Erythroblast (primary cell): ENCODE data around the gene OR51F1.
"Not testable (repeated sequence)": the region's sequence is repeated elsewhere in the genome, so short reads cannot be mapped to it uniquely, and the experiment has no call there.

Experiments
- DNase-seq, 2 experiments: peaks; one replicate each; lab custom pipeline; 2025; lab: John Stamatoyannopoulos, UW
- GATA1 ChIP-seq: IDR thresholded peaks from 2 replicates; pipeline ENCODE4 v1.6.1; 2011; ENCODE audit warnings: low read depth, mild to moderate bottlenecking, control low read depth, low read length, moderate library complexity
- POLR2A ChIP-seq: IDR thresholded peaks from 2 replicates; pipeline ENCODE4 v1.6.1; 2011; ENCODE audit warnings: mild to moderate bottlenecking, low read length

Gene OR51F1, protein sequence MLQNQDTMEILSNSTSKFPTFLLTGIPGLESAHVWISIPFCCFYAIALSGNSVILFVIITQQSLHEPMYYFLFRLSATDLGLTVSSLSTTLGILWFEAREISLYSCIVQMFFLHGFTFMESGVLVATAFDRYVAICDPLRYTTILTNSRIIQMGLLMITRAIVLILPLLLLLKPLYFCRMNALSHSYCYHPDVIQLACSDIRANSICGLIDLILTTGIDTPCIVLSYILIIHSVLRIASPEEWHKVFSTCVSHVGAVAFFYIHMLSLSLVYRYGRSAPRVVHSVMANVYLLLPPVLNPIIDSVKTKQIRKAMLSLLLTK

DNA sequence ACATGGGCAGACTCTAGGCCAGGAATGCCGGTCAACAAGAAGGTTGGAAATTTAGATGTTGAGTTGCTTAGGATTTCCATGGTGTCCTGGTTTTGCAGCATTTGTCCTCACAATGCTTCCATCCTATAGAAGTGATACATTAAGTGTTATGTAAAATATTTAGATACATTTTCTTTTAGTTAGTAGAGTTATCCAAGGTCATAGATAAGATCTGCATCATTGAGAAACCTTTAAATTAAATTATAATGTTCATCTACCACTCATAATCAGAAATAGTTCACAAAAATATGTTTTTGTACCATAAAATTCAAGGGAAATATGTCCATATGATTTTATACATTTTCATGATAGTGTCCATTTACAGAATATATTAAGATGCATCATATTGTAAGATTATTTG lies at the start of gene OR51F1:
Gene OR51F1 (minus strand): TSS at position 101 of the 400 bp plus-strand sequence. CDS start 0 bp downstream, at position 101.
- no peak for TF ChIP-seq POLR2A
- no peak for TF ChIP-seq GATA1
- DNase-seq: no peak

DNA sequence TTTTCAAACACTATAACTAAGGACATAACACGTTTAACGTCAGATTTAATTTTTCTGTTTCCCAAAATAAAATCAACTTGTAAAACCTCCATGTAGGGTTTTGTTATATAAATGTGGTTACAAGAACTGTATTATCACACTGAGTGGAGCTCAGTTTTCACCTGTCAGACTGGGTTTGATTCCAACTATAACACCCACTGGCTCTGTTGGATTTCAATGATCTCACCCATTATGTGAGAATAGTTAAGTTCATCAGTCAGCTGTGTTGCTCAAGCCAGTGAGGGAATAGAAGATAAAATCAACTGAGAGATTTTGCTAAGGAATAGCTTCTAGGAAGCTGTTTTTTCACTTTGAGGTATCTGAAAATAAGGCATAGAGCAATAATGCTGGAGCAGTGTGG lies 39.5 kb upstream of the OR51F1 start:
- TF ChIP-seq GATA1 (no peak), POLR2A (no peak)
- no peak for DNase-seq

DNA sequence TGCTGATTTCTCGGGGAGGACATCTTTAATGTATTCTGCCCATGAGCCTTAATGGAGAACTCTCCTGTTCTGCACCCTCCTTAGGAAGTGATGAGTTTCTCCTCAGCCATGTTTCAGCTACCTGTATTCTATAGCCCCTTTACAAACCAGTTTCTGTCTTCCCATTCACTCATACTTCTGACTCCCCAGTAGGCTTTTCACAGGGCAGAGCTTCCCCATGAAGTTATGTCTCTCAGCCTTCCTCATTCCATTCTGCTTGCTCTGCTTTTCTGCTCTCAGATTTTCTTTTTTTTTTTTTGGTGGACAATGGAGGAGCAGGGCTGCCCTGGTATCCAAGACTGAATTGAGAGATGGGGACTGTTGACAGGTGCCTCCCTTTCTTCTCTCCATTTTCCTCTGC lies 38.7 kb upstream of the OR51F1 start:
- no peak for TF ChIP-seq POLR2A
- no peak for TF ChIP-seq GATA1
- no peak for DNase-seq

DNA sequence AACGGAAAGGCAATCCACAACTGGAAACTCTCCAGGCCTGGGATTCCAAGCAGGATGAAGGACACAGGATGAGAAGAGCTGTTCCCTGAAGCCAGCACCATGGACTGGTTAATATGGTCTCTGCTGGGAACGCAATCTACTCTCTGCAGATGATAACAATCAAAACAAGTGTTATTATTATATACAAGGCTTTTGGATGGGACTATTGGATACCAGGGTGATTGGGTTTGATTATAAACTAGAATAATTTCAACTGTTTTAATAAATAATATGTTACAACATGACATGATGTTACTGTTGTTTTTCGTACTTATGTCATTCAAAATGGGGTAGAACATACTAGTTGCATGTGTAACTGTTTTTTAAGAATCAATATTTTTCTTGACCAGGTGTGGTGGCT lies 34.5 kb upstream of the OR51F1 start, which contains the start of gene OR52R1:
Gene OR52R1 (minus strand): TSS at position 101 of the 400 bp plus-strand sequence. CDS start 0 bp downstream, at position 101.
- DNase-seq: no peak
- no peak for TF ChIP-seq GATA1
- no peak for TF ChIP-seq POLR2A

DNA sequence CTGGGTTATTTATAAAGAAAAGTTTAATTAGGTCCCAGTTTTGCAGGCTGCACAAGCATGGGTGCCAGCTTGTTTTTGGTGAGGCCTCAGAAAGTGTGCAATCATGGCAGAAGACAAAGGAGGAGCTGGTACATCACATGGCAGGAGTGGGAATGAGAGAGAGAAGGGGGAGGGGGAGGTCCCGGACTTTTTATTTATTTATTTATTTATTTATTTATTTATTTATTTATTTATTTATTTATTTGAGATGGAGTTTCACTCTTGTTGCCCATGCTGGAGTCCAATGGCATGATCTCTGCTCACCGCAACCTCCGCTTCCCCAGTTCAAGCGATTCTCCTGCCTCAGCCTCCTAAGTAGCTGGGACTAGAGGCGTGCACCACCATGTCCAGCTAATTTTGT lies 31.6 kb upstream of the OR51F1 start:
- DNase-seq: not testable (repeated sequence)

DNA sequence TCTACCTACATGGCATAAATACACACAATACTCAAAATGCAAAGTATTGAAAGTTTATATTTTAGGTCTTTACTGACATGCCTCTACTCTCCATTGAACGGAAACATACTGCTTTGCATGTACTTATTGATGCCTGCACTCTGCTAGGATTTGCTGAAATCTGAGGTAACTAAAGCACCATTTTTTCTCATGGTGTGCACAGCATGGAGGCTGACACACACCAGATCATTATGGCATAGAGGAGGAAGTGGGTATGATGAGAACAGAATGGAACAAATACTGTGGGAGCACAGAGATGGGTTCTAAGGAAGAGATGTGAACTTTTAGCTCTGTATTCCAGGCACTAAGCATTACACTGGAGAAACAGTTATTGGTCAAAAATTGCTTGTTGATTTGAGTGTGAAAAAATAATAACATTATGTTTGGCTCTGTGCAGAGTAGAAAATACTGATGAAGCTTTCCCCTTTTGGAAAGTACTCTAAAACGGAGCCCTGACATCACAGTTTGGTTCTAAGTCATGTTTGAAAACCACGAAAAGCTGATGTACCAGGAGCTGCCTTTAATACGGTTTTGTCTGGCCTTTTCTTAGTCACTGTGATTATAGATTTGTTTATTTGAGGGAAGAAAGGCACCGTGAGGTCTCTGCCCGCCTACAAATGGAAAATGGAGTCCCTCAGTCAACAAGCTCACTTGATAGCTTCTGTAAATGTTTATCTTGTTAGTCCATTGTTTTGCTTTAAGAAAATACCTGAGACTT lies 28.9 kb upstream of the OR51F1 start:
- no peak for DNase-seq
- TF ChIP-seq POLR2A: no peak
- no peak for TF ChIP-seq GATA1

DNA sequence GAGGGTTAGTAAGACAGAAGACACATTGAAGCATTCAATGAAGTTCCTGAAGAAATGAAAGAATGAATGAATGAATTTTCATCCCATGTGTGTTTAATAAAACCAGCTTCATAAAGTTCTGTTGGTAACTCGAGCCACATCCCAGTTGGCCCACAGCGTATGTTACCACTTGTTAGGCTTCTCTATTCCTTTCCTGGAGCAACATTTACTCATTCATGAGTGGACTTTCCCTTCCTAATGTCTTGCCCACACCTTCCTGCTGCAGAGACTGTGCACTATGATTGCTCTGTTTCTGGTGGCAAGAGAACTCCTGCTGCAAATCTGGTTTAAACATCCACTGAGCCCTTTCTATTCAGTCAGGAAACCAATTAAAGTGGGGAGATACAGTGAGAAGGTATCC lies 27.5 kb upstream of the OR51F1 start:
- no peak for TF ChIP-seq POLR2A

DNA sequence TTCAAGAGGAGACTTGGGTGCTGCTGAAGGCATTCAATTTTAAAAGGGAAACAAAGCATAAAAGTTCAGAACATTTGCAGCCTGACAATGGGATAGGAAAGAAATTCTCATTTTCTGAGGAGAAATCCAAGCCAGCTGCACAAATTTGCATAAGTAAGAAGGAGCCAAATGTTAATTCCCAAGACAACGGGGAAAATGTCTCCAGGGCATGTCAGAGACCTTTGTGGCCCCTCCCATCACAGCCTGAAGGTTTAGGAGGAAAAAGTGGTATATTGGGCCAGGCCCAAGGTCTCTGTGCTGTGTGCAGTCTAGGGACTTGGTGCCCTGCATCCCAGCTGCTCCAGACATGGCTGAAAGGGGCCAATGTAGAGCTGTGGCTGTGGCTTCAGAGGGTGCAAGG lies 12.7 kb upstream of the OR51F1 start:
- DNase-seq: no peak
- TF ChIP-seq POLR2A: no peak
- TF ChIP-seq GATA1: no peak

More for the DNA sequence above, 27.5 kb upstream of the OR51F1 start:
- no peak for DNase-seq

DNA sequence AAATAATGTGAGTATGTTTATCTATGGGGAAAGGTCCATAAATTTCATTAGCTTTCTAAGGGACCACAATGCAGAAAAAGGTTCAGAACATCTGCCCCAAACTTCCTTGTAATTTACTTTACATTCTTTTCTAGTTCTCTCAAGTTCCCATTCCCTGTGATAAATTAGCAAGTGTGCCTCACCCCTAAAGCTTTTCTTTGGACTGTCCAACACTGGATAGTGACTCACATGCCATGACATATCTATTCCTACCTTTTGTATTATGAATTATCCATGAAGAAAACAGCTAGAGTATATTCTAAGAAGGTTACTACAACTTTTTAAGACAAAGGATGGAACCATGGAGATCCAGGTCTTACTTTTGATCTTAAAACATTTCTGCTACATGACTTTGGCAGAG lies 1.6 kb downstream of the OR51F1 start:
- no peak for DNase-seq
- TF ChIP-seq POLR2A (no peak), GATA1 (no peak)

DNA sequence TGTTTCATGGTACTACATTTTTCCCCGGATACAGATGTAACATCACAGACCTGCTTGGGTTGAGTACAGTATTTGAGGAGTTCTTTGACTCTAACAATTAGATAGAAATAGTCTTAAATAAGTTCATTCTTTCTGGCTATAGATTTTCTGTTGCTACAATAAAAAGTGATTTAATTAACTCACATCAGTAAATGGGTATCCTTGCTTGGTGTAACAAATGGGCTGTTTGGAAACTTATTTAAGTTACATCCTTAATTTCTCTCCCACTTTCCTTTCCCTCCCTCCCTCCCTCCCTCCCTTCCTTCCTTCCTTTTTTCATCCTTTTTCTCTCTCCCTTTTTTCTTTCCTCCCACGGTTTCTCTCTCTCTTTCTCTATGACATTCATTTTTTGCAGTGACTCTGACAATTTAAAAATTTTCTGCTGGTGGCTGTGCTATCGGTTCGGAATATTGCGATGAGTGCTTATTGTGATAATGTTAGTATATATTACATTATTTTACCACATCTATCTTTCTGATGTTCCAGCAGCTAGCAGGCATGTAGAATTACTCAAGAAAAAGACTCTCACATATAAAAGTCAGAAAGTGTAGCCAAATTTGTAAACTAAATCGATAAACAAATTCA lies 3.2 kb downstream of the OR51F1 start:
- DNase-seq: no peak
- TF ChIP-seq GATA1 (no peak), POLR2A (no peak)

DNA sequence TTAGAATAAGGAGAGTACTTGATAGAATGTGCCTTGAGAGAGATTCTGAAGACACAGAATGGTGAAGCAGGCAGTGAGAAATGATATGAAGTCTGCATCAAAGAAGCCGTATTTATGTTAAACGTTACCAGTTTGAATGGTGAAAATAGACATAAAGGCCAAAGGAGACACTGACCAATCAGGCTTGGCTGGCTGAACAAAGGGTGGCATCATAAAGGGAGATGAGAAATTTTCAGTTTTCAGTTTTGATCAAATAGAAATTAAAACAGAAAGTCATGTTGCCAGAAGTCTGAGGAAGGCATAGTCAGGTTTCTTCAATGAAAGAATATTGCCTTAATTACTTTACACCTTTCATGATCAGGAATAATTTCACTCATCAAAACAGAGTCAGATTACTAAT lies 6.6 kb downstream of the OR51F1 start:
- no peak for DNase-seq

DNA sequence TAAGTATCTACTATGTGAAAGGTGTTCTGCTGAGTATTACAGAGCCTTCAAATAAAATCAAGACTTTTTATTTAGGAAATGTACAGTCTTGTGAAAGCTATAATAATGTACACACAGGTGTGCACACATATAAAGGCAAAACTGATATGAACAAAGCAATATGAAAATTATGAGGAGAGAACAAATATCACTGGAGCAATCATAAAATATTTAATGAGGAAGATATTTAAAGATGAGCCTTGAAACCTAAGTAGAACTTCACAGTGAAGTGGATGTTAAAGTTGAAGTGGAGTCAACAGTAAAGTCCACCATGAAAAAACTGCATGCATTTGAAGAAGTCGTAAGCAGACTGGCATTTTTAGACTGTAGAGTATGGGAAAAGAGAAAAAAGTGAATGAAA lies 18.5 kb downstream of the OR51F1 start:
- TF ChIP-seq GATA1 (no peak), POLR2A (no peak)
- no peak for DNase-seq

More for the DNA sequence above, 6.6 kb downstream of the OR51F1 start:
- TF ChIP-seq GATA1 (no peak), POLR2A (no peak)

DNA sequence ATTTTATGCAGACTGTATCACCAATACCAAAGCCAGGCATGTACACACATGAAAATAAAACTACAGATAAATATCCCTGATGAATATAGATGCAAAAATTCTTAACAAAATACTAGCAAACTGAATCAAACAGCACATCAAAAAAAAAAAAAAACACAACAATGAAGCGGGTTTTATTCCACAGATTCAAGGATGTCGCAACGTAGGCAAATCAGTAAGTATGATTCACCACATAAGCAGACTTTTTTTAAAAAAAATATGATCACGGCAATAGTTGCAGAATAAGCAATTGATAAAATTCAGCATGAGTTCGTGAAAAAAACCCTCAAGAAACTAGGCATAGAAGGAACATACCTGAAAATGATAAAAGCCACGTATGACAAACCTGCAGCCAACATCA lies 21.3 kb downstream of the OR51F1 start:
- DNase-seq: no peak
- TF ChIP-seq POLR2A (no peak), GATA1 (no peak)

DNA sequence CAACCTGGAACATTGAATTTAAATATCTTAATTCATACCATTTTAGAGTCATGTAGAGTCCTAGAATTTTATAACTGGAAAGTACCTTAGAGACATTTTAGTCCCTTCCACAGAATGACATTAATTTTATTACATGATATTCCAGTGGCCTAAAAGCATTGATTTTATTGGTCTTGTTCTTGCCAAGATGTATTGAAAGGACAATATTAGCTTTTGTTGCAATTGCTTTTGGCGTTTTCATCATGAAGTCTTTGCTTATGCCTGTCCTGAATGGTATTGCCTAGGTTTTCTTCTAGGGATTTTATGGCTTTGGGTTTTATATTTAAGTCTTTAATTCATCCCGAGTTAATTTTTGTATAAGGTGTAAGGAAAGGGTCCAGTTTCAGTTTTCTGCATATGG lies 29.0 kb downstream of the OR51F1 start:
- TF ChIP-seq POLR2A: no peak
- TF ChIP-seq GATA1: no peak
- DNase-seq: no peak
